ENCODE data around the gene PSMB7. TPM values are rescaled to one million over a fixed set of nuclear protein-coding genes. Genes with fewer than 3 reads are reported as not detected.

Gene PSMB7
- total RNA-seq, 1 experiment from 2014 or later, result 187 TPM

- POLR2A ChIA-PET, result no interaction called here
- Mint-ChIP-seq H3K9me3 (no peaks in the 10 kb centered on the region), H3K4me1 (0 out of 2 replicates have a peak, but pooled peaks cover 11% of the 10 kb centered on the region), H3K4me3 (no peak overlapping the region), H3K36me3 (peaks cover 7% of the 10 kb centered on the region; the same call in 1 of the 2 replicates), H3K27ac (peak overlapping the region; percentile 94; the same call in 1 of the 2 replicates), H3K27me3 (ENCODE audit: low read depth) (no peaks in the 10 kb centered on the region)
- CTCF ChIA-PET, result interaction anchor here (0.6 to 2.2 kb wide), 4 partner anchors 16 to 286 kb away, joined by 3 to 11 read pairs (median 4); no protein-coding TSS in a partner anchor
- no peak for ATAC-seq
- no peak for DNase-seq (ENCODE audit: low spot score)
- TF ChIP-seq ZNF671 (CRISPR knock-in tag; IDR thresholded peaks at IDR 0.05), result no peak
Measured at GRCh38 chr9:124358631-124359030, 56.6 kb downstream of the PSMB7 start.

- ChIA-PET POLR2A (no interaction called here), CTCF (interaction anchor here (0.7 to 2.2 kb wide), 7 partner anchors 10 to 231 kb away, joined by 3 to 11 read pairs (median 4); no protein-coding TSS in a partner anchor)
- Mint-ChIP-seq H3K4me3 (no peak overlapping the region), H3K9me3 (no peaks in the 10 kb centered on the region), H3K4me1 (0 out of 2 replicates have a peak, but pooled peaks cover 11% of the 10 kb centered on the region), H3K27ac (peak overlapping the region; percentile 40; the same call in 1 of the 2 replicates), H3K36me3 (peaks cover 13% of the 10 kb centered on the region; the same call in 1 of the 2 replicates), H3K27me3 (ENCODE audit: low read depth) (no peaks in the 10 kb centered on the region)
- DNase-seq (ENCODE audit: low spot score) (no peak), ATAC-seq (peak; percentile 75)
- TF ChIP-seq ETV6 (CRISPR knock-in tag; IDR thresholded peaks at IDR 0.05) (no peak), NR3C1 (CRISPR knock-in tag; conservative IDR thresholded peaks at IDR 0.05; ENCODE audit: low read depth) (no peak), AR (CRISPR knock-in tag; IDR thresholded peaks at IDR 0.05) (no peak), ZNF232 (CRISPR knock-in tag; IDR thresholded peaks at IDR 0.05) (no peak), ELF4 (CRISPR knock-in tag; IDR thresholded peaks at IDR 0.05; ENCODE audit: low read depth) (no peak), IRF2 (CRISPR knock-in tag; IDR thresholded peaks at IDR 0.05; ENCODE audit: borderline replicate concordance, low read depth) (no peak), ZNF423 (CRISPR knock-in tag; IDR thresholded peaks at IDR 0.05) (no peak), TEAD1 (CRISPR knock-in tag; IDR thresholded peaks at IDR 0.05) (no peak), ZNF138 (CRISPR knock-in tag; conservative IDR thresholded peaks at IDR 0.05) (no peak), ESRRA (CRISPR knock-in tag; IDR thresholded peaks at IDR 0.05; ENCODE audit: borderline replicate concordance) (no peak), ZNF219 (CRISPR knock-in tag; IDR thresholded peaks at IDR 0.05; ENCODE audit: borderline replicate concordance) (no peak)
Measured at GRCh38 chr9:124357721-124358361, 57.4 kb downstream of the PSMB7 start.

GRCh38 chr9:124356745-124357390 lies 58.4 kb downstream of the PSMB7 start:
- Mint-ChIP-seq H3K4me3 (no peak overlapping the region), H3K27ac (peak overlapping the region; percentile 40; the same call in 1 of the 2 replicates), H3K36me3 (peaks cover 22% of the 10 kb centered on the region), H3K27me3 (ENCODE audit: low read depth) (no peaks in the 10 kb centered on the region), H3K9me3 (no peaks in the 10 kb centered on the region), H3K4me1 (0 out of 2 replicates have a peak, but pooled peaks cover 11% of the 10 kb centered on the region)
- ATAC-seq (no peak), DNase-seq (ENCODE audit: low spot score) (no peak)
- ChIA-PET CTCF (interaction anchor here (0.7 to 2.2 kb wide), 4 partner anchors 9 to 32 kb away, joined by 3 to 11 read pairs (median 4); no protein-coding TSS in a partner anchor), POLR2A (no interaction called here)
- TF ChIP-seq CREB1 (CRISPR knock-in tag; IDR thresholded peaks at IDR 0.05), result no peak
- TF ChIP-seq, protein P1, sequence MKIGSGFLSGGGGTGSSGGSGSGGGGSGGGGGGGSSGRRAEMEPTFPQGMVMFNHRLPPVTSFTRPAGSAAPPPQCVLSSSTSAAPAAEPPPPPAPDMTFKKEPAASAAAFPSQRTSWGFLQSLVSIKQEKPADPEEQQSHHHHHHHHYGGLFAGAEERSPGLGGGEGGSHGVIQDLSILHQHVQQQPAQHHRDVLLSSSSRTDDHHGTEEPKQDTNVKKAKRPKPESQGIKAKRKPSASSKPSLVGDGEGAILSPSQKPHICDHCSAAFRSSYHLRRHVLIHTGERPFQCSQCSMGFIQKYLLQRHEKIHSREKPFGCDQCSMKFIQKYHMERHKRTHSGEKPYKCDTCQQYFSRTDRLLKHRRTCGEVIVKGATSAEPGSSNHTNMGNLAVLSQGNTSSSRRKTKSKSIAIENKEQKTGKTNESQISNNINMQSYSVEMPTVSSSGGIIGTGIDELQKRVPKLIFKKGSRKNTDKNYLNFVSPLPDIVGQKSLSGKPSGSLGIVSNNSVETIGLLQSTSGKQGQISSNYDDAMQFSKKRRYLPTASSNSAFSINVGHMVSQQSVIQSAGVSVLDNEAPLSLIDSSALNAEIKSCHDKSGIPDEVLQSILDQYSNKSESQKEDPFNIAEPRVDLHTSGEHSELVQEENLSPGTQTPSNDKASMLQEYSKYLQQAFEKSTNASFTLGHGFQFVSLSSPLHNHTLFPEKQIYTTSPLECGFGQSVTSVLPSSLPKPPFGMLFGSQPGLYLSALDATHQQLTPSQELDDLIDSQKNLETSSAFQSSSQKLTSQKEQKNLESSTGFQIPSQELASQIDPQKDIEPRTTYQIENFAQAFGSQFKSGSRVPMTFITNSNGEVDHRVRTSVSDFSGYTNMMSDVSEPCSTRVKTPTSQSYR (CRISPR knock-in tag; IDR thresholded peaks at IDR 0.05), result no peak
- TF ChIP-seq NFE2L1 (CRISPR knock-in tag; IDR thresholded peaks at IDR 0.05), result no peak
- no peak for TF ChIP-seq USF2 (CRISPR knock-in tag; IDR thresholded peaks at IDR 0.05)
- TF ChIP-seq ZNF219 (CRISPR knock-in tag; IDR thresholded peaks at IDR 0.05; ENCODE audit: borderline replicate concordance), result no peak
- no peak for TF ChIP-seq ZNF121 (CRISPR knock-in tag; IDR thresholded peaks at IDR 0.05)
- TF ChIP-seq, protein P2, sequence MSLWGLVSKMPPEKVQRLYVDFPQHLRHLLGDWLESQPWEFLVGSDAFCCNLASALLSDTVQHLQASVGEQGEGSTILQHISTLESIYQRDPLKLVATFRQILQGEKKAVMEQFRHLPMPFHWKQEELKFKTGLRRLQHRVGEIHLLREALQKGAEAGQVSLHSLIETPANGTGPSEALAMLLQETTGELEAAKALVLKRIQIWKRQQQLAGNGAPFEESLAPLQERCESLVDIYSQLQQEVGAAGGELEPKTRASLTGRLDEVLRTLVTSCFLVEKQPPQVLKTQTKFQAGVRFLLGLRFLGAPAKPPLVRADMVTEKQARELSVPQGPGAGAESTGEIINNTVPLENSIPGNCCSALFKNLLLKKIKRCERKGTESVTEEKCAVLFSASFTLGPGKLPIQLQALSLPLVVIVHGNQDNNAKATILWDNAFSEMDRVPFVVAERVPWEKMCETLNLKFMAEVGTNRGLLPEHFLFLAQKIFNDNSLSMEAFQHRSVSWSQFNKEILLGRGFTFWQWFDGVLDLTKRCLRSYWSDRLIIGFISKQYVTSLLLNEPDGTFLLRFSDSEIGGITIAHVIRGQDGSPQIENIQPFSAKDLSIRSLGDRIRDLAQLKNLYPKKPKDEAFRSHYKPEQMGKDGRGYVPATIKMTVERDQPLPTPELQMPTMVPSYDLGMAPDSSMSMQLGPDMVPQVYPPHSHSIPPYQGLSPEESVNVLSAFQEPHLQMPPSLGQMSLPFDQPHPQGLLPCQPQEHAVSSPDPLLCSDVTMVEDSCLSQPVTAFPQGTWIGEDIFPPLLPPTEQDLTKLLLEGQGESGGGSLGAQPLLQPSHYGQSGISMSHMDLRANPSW (CRISPR knock-in tag; conservative IDR thresholded peaks at IDR 0.05; ENCODE audit: low read depth), result no peak
- no peak for TF ChIP-seq JUN (CRISPR knock-in tag; IDR thresholded peaks at IDR 0.05)
- no peak for TF ChIP-seq NR3C1 (CRISPR knock-in tag; conservative IDR thresholded peaks at IDR 0.05; ENCODE audit: low read depth)
- TF ChIP-seq, protein P3, sequence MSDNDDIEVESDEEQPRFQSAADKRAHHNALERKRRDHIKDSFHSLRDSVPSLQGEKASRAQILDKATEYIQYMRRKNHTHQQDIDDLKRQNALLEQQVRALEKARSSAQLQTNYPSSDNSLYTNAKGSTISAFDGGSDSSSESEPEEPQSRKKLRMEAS (CRISPR knock-in tag; IDR thresholded peaks at IDR 0.05), result no peak
- TF ChIP-seq SP1 (CRISPR knock-in tag; conservative IDR thresholded peaks at IDR 0.05), result no peak
- no peak for TF ChIP-seq TCF7 (CRISPR knock-in tag; IDR thresholded peaks at IDR 0.05; ENCODE audit: low read depth)

Data from WTC11 (cell line).